Stimulated activated CD8-positive, alpha-beta memory T cell treated with anti-CD3 and anti-CD28 coated beads, Interleukin-15, amount 100 ng/mL, for 4 hours (primary cell): ENCODE measurements around the gene TBXA2R.
"Not testable (repeated sequence)": the region's sequence is repeated elsewhere in the genome, so short reads cannot be mapped to it uniquely, and the experiment has no call there.

ENCODE experiments used
- DNase-seq, 2 donors: peaks; one replicate each; pipeline ENCODE4 v3.0.0-alpha.2; 2020; ENCODE audit warnings: low read depth in 2 of 2

TBXA2R gene

GRCh38 chr19:3606690-3607289, at the start of gene TBXA2R:
TBXA2R (minus strand) TSS chr19:3606875; CDS start chr19:3600634, 6,241 bp downstream.
- peak in 1 of 2 donors; percentile 54 for DNase-seq

GRCh38 chr19:3656073-3656746, 49.5 kb upstream of the TBXA2R start:
- DNase-seq: no peak

GRCh38 chr19:3655402-3656072, 48.9 kb upstream of the TBXA2R start:
- no peak for DNase-seq

- no peak for DNase-seq
Observed at GRCh38 chr19:3653865-3654513, 47.3 kb upstream of the TBXA2R start.

- no peak for DNase-seq
Observed at GRCh38 chr19:3653081-3653795, 46.6 kb upstream of the TBXA2R start.

- no peak for DNase-seq
Observed at GRCh38 chr19:3652422-3652821, 45.7 kb upstream of the TBXA2R start.

- DNase-seq: no peak
Observed at GRCh38 chr19:3651684-3652083, 45.0 kb upstream of the TBXA2R start.

GRCh38 chr19:3649888-3650287, 43.2 kb upstream of the TBXA2R start:
- DNase-seq: no peak

- DNase-seq: no peak
Observed at GRCh38 chr19:3648037-3648905, 41.6 kb upstream of the TBXA2R start.

- not testable (repeated sequence) for DNase-seq
Observed at GRCh38 chr19:3647102-3647501, 40.4 kb upstream of the TBXA2R start.

GRCh38 chr19:3646336-3647092, 39.8 kb upstream of the TBXA2R start:
- DNase-seq: no peak

GRCh38 chr19:3645726-3646125, 39.1 kb upstream of the TBXA2R start:
- no peak for DNase-seq

- no peak for DNase-seq
Observed at GRCh38 chr19:3645067-3645396, 38.4 kb upstream of the TBXA2R start.

GRCh38 chr19:3644351-3645066, 37.8 kb upstream of the TBXA2R start:
- DNase-seq: no peak

- no peak for DNase-seq
Observed at GRCh38 chr19:3643674-3644313, 37.1 kb upstream of the TBXA2R start.

- DNase-seq: no peak
Observed at GRCh38 chr19:3642987-3643673, 36.5 kb upstream of the TBXA2R start.

GRCh38 chr19:3642296-3642695, 35.6 kb upstream of the TBXA2R start:
- no peak for DNase-seq

GRCh38 chr19:3641515-3642269, 35.0 kb upstream of the TBXA2R start:
- no peak for DNase-seq
